ENCODE measurements around the gene REPIN1.

Gene REPIN1

DNA sequence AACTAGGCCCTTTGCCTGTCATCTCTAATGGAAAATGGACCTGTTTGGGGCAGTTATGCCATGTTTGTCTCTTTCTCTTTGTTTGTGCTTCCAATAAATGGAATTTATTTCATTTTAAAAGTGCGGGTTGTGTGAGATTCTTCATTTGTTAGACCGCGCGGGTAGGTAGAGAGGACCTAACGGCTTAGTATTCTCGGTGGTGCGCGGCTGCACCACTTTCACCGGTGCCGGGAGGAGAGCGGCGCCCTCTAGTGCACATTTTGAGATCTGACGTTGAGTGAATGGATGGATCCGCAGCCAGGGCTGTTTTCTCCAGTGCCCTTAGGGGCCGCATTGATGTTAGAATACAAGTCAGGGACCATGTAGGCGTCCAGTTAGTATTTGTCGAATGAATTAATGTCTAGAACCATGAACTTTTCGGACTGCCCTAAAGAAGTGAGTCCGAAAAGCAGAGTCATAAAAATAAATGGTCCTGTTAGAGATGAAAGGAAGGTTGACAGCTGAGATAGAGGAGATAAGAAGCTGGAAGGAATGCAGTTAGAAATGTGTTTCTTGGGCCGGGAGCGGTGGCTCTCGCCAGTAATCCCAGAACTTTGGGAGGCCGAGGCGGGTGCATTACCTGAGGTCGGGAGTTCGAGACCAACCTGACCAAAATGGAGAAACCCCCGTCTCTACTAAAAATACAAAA lies 52.5 kb downstream of the REPIN1 start:
- no peaks in the 10 kb centered on the region for H3K9me3 ChIP-seq (ENCODE audit: insufficient read depth, low read depth, low read length)
- H3K9ac ChIP-seq (ENCODE audit: low read depth, low read length, poor library complexity, severe bottlenecking), result no peak overlapping the region
- TF ChIP-seq EZH2phosphoT487 (IDR thresholded peaks at IDR 0.05; ENCODE audit: borderline replicate concordance), result no peak
- TF ChIP-seq, protein P1, sequence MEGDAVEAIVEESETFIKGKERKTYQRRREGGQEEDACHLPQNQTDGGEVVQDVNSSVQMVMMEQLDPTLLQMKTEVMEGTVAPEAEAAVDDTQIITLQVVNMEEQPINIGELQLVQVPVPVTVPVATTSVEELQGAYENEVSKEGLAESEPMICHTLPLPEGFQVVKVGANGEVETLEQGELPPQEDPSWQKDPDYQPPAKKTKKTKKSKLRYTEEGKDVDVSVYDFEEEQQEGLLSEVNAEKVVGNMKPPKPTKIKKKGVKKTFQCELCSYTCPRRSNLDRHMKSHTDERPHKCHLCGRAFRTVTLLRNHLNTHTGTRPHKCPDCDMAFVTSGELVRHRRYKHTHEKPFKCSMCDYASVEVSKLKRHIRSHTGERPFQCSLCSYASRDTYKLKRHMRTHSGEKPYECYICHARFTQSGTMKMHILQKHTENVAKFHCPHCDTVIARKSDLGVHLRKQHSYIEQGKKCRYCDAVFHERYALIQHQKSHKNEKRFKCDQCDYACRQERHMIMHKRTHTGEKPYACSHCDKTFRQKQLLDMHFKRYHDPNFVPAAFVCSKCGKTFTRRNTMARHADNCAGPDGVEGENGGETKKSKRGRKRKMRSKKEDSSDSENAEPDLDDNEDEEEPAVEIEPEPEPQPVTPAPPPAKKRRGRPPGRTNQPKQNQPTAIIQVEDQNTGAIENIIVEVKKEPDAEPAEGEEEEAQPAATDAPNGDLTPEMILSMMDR (conservative IDR thresholded peaks at IDR 0.05; ENCODE audit: low read length), result peak; percentile 91
- peak overlapping the region; percentile 48 for H3K4me3 ChIP-seq (ENCODE audit: low read length, poor library complexity, severe bottlenecking)
- peaks cover 7% of the 10 kb centered on the region for H3K4me1 ChIP-seq (ENCODE audit: insufficient read depth, low read length, poor library complexity, severe bottlenecking)
- H3K36me3 ChIP-seq (ENCODE audit: insufficient read depth, low read length), result no peaks in the 10 kb centered on the region
- H4K20me1 ChIP-seq (ENCODE audit: insufficient read depth, low read length, poor library complexity, severe bottlenecking), result no peaks in the 10 kb centered on the region
- H3K9me2 ChIP-seq (replicated peaks; ENCODE audit: low read depth, low read length), result no peaks in the 10 kb centered on the region
- H2AFZ ChIP-seq (ENCODE audit: low read length), result peak overlapping the region; percentile 93
- no peaks in the 10 kb centered on the region for H3K79me2 ChIP-seq (ENCODE audit: insufficient read depth, low read length)
- H3F3A ChIP-seq (ENCODE audit: low read depth), result no peaks in the 10 kb centered on the region
- H3K4me2 ChIP-seq (ENCODE audit: low read depth, low read length, poor library complexity, severe bottlenecking), result peak overlapping the region; percentile 46
- no peaks in the 10 kb centered on the region for H3K27me3 ChIP-seq (ENCODE audit: insufficient read depth, low read length, poor library complexity, severe bottlenecking)

DNA sequence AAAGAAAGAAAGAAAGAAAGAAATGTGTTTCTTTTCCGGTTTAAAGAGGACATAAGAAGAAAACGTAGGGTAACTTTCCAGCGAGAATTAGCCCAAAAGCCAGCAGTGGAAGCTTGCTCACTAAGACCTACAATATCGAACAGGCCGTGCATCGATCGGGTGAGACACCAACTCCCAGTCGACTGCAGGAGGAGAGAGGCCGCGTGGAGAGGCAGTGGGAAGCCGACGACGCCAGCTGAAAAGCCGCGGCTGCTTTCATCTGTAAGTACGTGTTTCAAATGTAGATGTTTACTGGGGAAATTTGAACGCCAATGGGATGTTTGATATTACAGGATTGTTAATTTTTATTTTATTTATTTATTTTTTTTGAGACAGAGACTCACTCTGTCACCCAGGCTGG lies 53.2 kb downstream of the REPIN1 start:
- Histone ChIP-seq H3K9me2 (replicated peaks; ENCODE audit: low read depth, low read length) (no peaks in the 10 kb centered on the region), H3K4me3 (ENCODE audit: low read length, poor library complexity, severe bottlenecking) (no peak overlapping the region), H3K9ac (ENCODE audit: low read depth, low read length, poor library complexity, severe bottlenecking) (no peak overlapping the region), H2AFZ (ENCODE audit: low read length) (no peak overlapping the region), H3K9me3 (ENCODE audit: insufficient read depth, low read depth, low read length) (no peaks in the 10 kb centered on the region), H3K79me2 (ENCODE audit: insufficient read depth, low read length) (no peaks in the 10 kb centered on the region), H3K27me3 (ENCODE audit: insufficient read depth, low read length, poor library complexity, severe bottlenecking) (no peaks in the 10 kb centered on the region), H3K36me3 (ENCODE audit: insufficient read depth, low read length) (no peaks in the 10 kb centered on the region), H3K4me1 (ENCODE audit: insufficient read depth, low read length, poor library complexity, severe bottlenecking) (peaks cover 7% of the 10 kb centered on the region), H4K20me1 (ENCODE audit: insufficient read depth, low read length, poor library complexity, severe bottlenecking) (no peaks in the 10 kb centered on the region), H3F3A (ENCODE audit: low read depth) (no peaks in the 10 kb centered on the region), H3K4me2 (ENCODE audit: low read depth, low read length, poor library complexity, severe bottlenecking) (no peak overlapping the region)
- TF ChIP-seq EZH2phosphoT487 (IDR thresholded peaks at IDR 0.05; ENCODE audit: borderline replicate concordance), result no peak
- TF ChIP-seq, protein P1 (conservative IDR thresholded peaks at IDR 0.05; ENCODE audit: low read length), result no peak

Measured in Loucy (cell line).